IMR-90 (cell line): Measurements from ENCODE around the gene CFAP92. TPM values are rescaled to one million over a fixed set of nuclear protein-coding genes. Genes with fewer than 3 reads are reported as not detected.

Experiments used
- ATAC-seq: fragments of 200-7000 bp; cut with Tn5 transposase; 2 replicates; pipeline ENCODE4 v1.9.1; 2020; ENCODE audit warnings: low read depth, mild to moderate bottlenecking, moderate library complexity
- BruUV-seq: library from RNA; stranded (reverse); fragments of 400-500 nt; replicated peaks from 2 replicates; lab custom pipeline; 2021; lab: Mats Ljungman, UMichigan
- CTCF ChIA-PET: fragments of 300-600 bp; formaldehyde crosslinking; extraction: SDS; loops from one replicate; lab custom pipeline; 2021; ENCODE audit warnings: antibody characterized with exemption; lab: Yijun Ruan, JAX
- POLR2A ChIA-PET: fragments of 300-600 bp; sonication (Branson Sonifier 250); formaldehyde crosslinking; loops from one replicate; lab custom pipeline; 2022; ENCODE audit warnings: antibody characterized with exemption; ENCODE audit not compliant: unreplicated experiment; lab: Charles Lee
- DNase-seq: peaks from one replicate; pipeline ENCODE4 v3.0.0; 2013
- H2AFZ ChIP-seq: replicated peaks from 2 replicates; pipeline ENCODE3; 2013; ENCODE audit warnings: low read length, mild to moderate bottlenecking; ENCODE audit not compliant: poor library complexity
- H2AK5ac ChIP-seq: 2 replicates; pipeline ENCODE4 v1.6.1; 2013; ENCODE audit warnings: low read depth, low read length, inconsistent platforms
- H2AK9ac ChIP-seq: replicated peaks from 2 replicates; pipeline ENCODE3; 2013; ENCODE audit warnings: mild to moderate bottlenecking, low read depth, low read length, moderate library complexity; ENCODE audit not compliant: poor library complexity
- H2BK120ac ChIP-seq: 2 replicates; pipeline ENCODE4 v1.6.1; 2013; ENCODE audit warnings: low read depth, low read length, inconsistent platforms
- H2BK15ac ChIP-seq: 3 replicates; pipeline ENCODE4 v1.6.1; 2013; ENCODE audit warnings: low read depth, low read length, inconsistent platforms
- H2BK20ac ChIP-seq: 2 replicates; pipeline ENCODE4 v1.6.1; 2013; ENCODE audit warnings: low read depth, mild to moderate bottlenecking, inconsistent platforms, low read length, moderate library complexity
- H2BK5ac ChIP-seq: 2 replicates; pipeline ENCODE4 v1.6.1; 2013; ENCODE audit warnings: mild to moderate bottlenecking, low read depth, low read length, inconsistent platforms; ENCODE audit not compliant: poor library complexity, severe bottlenecking
- H3K14ac ChIP-seq: replicated peaks from 2 replicates; pipeline ENCODE4 v1.6.1; 2013; ENCODE audit warnings: low read depth, low read length, inconsistent platforms
- H3K18ac ChIP-seq: 2 replicates; pipeline ENCODE4 v1.6.1; 2013; ENCODE audit warnings: low read depth, low read length, control low read depth
- H3K23ac ChIP-seq: 2 replicates; pipeline ENCODE4 v1.6.1; 2013; ENCODE audit warnings: low read depth, low read length, inconsistent platforms
- H3K27ac ChIP-seq: 2 replicates; pipeline ENCODE4 v1.5.1; 2013; ENCODE audit warnings: mild to moderate bottlenecking, control low read depth, low read length; ENCODE audit not compliant: insufficient read depth
- H3K27me3 ChIP-seq: 2 replicates; pipeline ENCODE4 v1.6.1; 2013; ENCODE audit warnings: low read length; ENCODE audit not compliant: control insufficient read depth, insufficient read depth
- H3K36me3 ChIP-seq: 2 replicates; pipeline ENCODE4 v1.6.1; 2013; ENCODE audit warnings: low read length, mixed read lengths; ENCODE audit not compliant: control insufficient read depth, insufficient read depth
- H3K4ac ChIP-seq: 2 replicates; pipeline ENCODE4 v1.6.1; 2013; ENCODE audit warnings: low read depth, low read length, inconsistent platforms
- H3K4me1 ChIP-seq: 2 replicates; pipeline ENCODE4 v1.6.1; 2013; ENCODE audit warnings: low read length, mixed read lengths; ENCODE audit not compliant: control insufficient read depth, insufficient read depth
- H3K4me2 ChIP-seq: 2 replicates; pipeline ENCODE4 v1.6.1; 2013; ENCODE audit warnings: low read depth, mild to moderate bottlenecking, control low read depth, low read length, moderate library complexity
- H3K4me3 ChIP-seq: 2 replicates; pipeline ENCODE4 v1.5.1; 2013; ENCODE audit warnings: low read depth, mild to moderate bottlenecking, control low read depth, low read length, moderate library complexity; ENCODE audit not compliant: insufficient read depth
- H3K56ac ChIP-seq: 2 replicates; pipeline ENCODE4 v1.6.1; 2013; ENCODE audit warnings: low read length, inconsistent platforms; ENCODE audit not compliant: insufficient read depth; ENCODE audit errors: extremely low read depth
- H3K79me1 ChIP-seq, 2 experiments: 2 replicates each; pipeline ENCODE4 v1.6.1; 2013; ENCODE audit warnings: low read length in 2 of 2, inconsistent platforms in 1 of 2, low read depth in 1 of 2
- H3K9ac ChIP-seq: 2 replicates; pipeline ENCODE4 v1.6.1; 2013; ENCODE audit warnings: low read depth, low read length, control low read depth
- H3K9me1 ChIP-seq: 2 replicates; pipeline ENCODE4 v1.6.1; 2013; ENCODE audit warnings: low read length, inconsistent platforms; ENCODE audit not compliant: insufficient read depth
- H3K9me3 ChIP-seq: 2 replicates; pipeline ENCODE4 v1.6.1; 2013; ENCODE audit warnings: low read length; ENCODE audit not compliant: control insufficient read depth, insufficient read depth
- H4K20me1 ChIP-seq: 2 replicates; pipeline ENCODE4 v1.6.1; 2013; ENCODE audit warnings: low read length, inconsistent platforms; ENCODE audit not compliant: insufficient read depth
- H4K5ac ChIP-seq: 2 replicates; pipeline ENCODE4 v1.6.1; 2013; ENCODE audit warnings: mild to moderate bottlenecking, low read depth, low read length, control low read depth
- H4K8ac ChIP-seq, 2 experiments: 2 replicates each; pipeline ENCODE4 v1.6.1; 2013; ENCODE audit warnings: low read depth in 2 of 2, low read length in 2 of 2, control low read depth in 1 of 2, inconsistent platforms in 1 of 2
- H4K91ac ChIP-seq: 2 replicates; pipeline ENCODE4 v1.6.1; 2013; ENCODE audit warnings: low read depth, low read length, inconsistent platforms; ENCODE audit not compliant: insufficient read depth
- CHD1 ChIP-seq: IDR thresholded peaks from 2 replicates; pipeline ENCODE4 v1.6.1; 2012; ENCODE audit warnings: low read depth, low read length, improper control_type of control experiment
- CTCF ChIP-seq: conservative IDR thresholded peaks from 2 replicates; pipeline ENCODE4 v1.5.1; 2012; ENCODE audit warnings: mild to moderate bottlenecking, low read depth, low read length, improper control_type of control experiment
- FOS ChIP-seq: fragments of 150-350 bp; IDR thresholded peaks from 2 replicates; pipeline ENCODE4 v1.6.1; 2016; ENCODE audit warnings: low read depth, low read length
- MAZ ChIP-seq: IDR thresholded peaks from 2 replicates; pipeline ENCODE4 v1.6.1; 2012; ENCODE audit warnings: low read depth, mild to moderate bottlenecking, low read length, improper control_type of control experiment, moderate library complexity, borderline replicate concordance
- RAD21 ChIP-seq: IDR thresholded peaks from 2 replicates; pipeline ENCODE4 v1.6.1; 2012; ENCODE audit warnings: low read length, improper control_type of control experiment
- RCOR1 ChIP-seq: IDR thresholded peaks from 2 replicates; pipeline ENCODE4 v1.6.1; 2012; ENCODE audit warnings: mild to moderate bottlenecking, low read length, improper control_type of control experiment; ENCODE audit not compliant: insufficient replicate concordance
- RFX5 ChIP-seq: IDR thresholded peaks from 2 replicates; pipeline ENCODE4 v1.8.0; 2012; ENCODE audit warnings: low read depth, mild to moderate bottlenecking, low read length, moderate library complexity
- WGBS, 2 experiments: methylation state at CpG; one replicate each; pipeline versions ENCODE4 v1.1.5 to v1.1.7; 2013; ENCODE audit warnings: missing lambda C conversion rate in 2 of 2; ENCODE audit not compliant: insufficient read length in 1 of 2; ENCODE audit errors: extremely low coverage in 2 of 2; 5-methylcytosine and 5-hydroxymethylcytosine counted together
- dilution Hi-C: fragments of 300-500 bp; cut with HindIII; formaldehyde crosslinking; loops from one replicate; pipeline ENCODE4 v1.14.3; 2018; ENCODE audit warnings: low sequenced_read_pairs; ENCODE audit not compliant: unreplicated experiment
- in situ Hi-C: fragments of 300-500 bp; cut with MboI; formaldehyde crosslinking; loops from 3 replicates; pipeline ENCODE4 v1.14.3; 2019; ENCODE audit warnings: low sequenced_read_pairs, inconsistent platforms, mixed read lengths
- intact Hi-C: fragments of 100-400 bp; cut with micrococcal nuclease; formaldehyde crosslinking; loops from 2 replicates; pipeline ENCODE4 v1.10.0; 2022
- polyA plus RNA-seq, 3 experiments: library from polyadenylated mRNA; depleted of rRNA; stranded (reverse); fragments of >200 nt; gene quantifications; 2 replicates each; pipeline ENCODE4 v1.2.3, GENCODE V29; 2012; ENCODE audit warnings: low replicate concordance in 1 of 3
- total RNA-seq: library from RNA; depleted of rRNA; stranded (reverse); fragments of >200 nt; gene quantifications from 2 replicates; pipeline ENCODE4 v1.2.3, GENCODE V29; 2012

The CFAP92 gene
- total and polyA plus RNA-seq, 2 of the 4 experiments (the other 2 are of a cell fraction), result not detected

- H4K5ac ChIP-seq, result no peak overlapping the region
- no peaks in the 10 kb centered on the region for H4K20me1 ChIP-seq
- H2BK5ac ChIP-seq, result no peak overlapping the region
- H4K8ac ChIP-seq, result no peak overlapping the region
- peaks cover 88% of the 10 kb centered on the region for H3K27me3 ChIP-seq
- H3K56ac ChIP-seq, result no peak overlapping the region
- no peaks in the 10 kb centered on the region; the same call in 1 of the 2 replicates for H3K9me1 ChIP-seq
- H3K14ac ChIP-seq, result no peak overlapping the region
- no peak overlapping the region for H3K18ac ChIP-seq
- no peak overlapping the region for H3K27ac ChIP-seq
- H3K4me2 ChIP-seq, result no peak overlapping the region
- ChIA-PET CTCF (interaction anchor here (1.9 kb wide), 1 partner anchor 29 kb away, joined by 8 read pairs; no protein-coding TSS in a partner anchor), POLR2A (no interaction called here)
- H2BK120ac ChIP-seq, result no peak overlapping the region
- H3K9me3 ChIP-seq, result no peaks in the 10 kb centered on the region
- no peak for ATAC-seq
- intact Hi-C loops, result no loop called here
- H3K4ac ChIP-seq, result no peak overlapping the region
- H2AFZ ChIP-seq, result no peak overlapping the region
- in situ Hi-C loops, result no loop called here
- H3K4me1 ChIP-seq, result peaks cover 5% of the 10 kb centered on the region; the same call in 1 of the 2 replicates
- dilution Hi-C loops, result no loop called here
- no CpG with 5 or more reads among the region's 5 CpGs for WGBS, 2 experiments
- no peak overlapping the region for H2AK9ac ChIP-seq
- H3K36me3 ChIP-seq, result no peaks in the 10 kb centered on the region
- DNase-seq, result no peak
- TF ChIP-seq RFX5 (no peak), CTCF (no peak), CHD1 (no peak), MAZ (no peak), RAD21 (no peak), FOS (no peak), RCOR1 (no peak)
- no peak overlapping the region for H2BK15ac ChIP-seq
- H2AK5ac ChIP-seq, result no peak overlapping the region
- H3K4me3 ChIP-seq, result no peak overlapping the region
- H3K79me1 ChIP-seq, result no peaks in the 10 kb centered on the region
- no peak overlapping the region for H2BK20ac ChIP-seq
- H3K9ac ChIP-seq, result no peak overlapping the region
- no peak overlapping the region for H3K23ac ChIP-seq
- BruUV-seq, result no TSS peak
- no peak overlapping the region for H4K91ac ChIP-seq
Measured at GRCh38 chr3:128999102-128999501, 5.2 kb upstream of the CFAP92 start.
